Hypothalamus (tissue), 51 donors: ENCODE data around the gene PRKCH.
A peak's percentile ranks its signal among the peaks of the same experiment; 100 is the strongest.
"Not testable (repeated sequence)": the region's sequence is repeated elsewhere in the genome, so short reads cannot be mapped to it uniquely, and the experiment has no call there.

Experiments used
- DNase-seq, 51 donors: peaks; one replicate each; lab custom pipeline; 2025; lab: John Stamatoyannopoulos, UW

PRKCH gene

GRCh38 chr14:61451891-61452400 is 130.6 kb downstream of the PRKCH start:
- DNase-seq = no peak

DNA sequence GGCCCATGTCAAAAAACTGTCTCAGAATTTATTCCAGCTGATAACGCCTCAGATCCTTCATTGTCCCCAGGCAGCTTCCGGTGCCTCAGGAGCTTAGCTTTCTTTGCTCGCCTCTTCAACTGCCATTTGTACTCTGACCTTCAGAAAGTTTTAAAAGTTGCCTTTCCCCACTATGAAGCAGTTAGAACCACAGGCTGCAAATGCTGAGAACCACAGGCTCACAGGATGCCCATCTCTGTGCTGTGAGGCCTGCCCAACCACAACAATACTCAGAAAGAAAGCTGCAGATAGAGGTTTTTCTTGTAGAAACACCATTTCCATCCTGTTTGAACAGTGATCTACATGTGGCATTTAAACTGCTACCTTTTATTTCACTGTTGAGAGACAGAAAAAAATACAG is 131.1 kb downstream of the PRKCH start:
- no peak for DNase-seq

DNA sequence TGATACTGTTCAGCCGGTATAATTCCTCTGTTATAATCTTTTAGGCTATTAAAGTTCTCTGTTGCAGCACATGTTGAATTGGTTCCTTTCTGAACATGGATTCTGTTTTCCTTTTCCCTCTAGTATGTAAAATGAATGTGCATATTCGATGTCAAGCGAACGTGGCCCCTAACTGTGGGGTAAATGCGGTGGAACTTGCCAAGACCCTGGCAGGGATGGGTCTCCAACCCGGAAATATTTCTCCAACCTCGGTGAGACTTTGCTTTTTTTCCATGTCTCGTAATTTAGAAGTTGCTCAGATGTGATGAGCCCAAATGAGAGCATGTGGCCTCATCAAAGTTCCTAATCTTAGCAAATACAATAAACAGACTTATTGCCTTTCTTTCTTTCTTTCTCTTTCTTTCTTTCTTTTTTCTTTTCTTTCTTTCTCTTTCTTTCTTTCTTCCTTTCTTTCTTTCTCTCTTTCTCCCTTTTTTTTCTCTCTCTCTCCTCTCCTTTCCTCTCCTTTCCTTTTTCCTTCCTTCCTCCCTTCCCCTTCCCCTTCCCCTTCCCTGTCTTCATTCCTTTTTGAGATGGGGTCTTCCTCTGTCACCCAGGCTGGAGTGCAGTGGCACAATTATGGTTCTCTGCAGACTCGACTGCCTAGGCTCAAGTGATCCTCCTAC is 131.9 kb downstream of the PRKCH start:
- no peak for DNase-seq

- DNase-seq = no peak
Observed at GRCh38 chr14:61454545-61454944, 133.2 kb downstream of the PRKCH start.

DNA sequence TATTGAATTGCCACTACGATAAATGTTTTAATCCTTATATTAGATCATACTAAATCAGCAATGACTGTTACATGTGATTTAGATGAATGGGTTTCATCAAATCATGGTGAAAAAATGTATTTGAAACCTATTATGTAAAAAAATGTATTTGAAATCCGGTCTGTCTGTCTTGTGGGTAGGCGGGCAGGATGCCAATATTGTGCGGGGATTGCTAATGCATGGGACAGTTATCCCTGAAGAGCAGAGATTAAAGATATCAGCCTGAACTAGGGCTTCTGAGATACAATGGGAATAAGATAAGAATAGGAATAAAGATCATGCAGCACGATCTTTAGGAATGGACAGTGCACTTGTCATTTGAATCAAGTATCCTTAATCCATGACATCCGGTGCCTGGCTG is 134.0 kb downstream of the PRKCH start:
- DNase-seq = no peak

DNA sequence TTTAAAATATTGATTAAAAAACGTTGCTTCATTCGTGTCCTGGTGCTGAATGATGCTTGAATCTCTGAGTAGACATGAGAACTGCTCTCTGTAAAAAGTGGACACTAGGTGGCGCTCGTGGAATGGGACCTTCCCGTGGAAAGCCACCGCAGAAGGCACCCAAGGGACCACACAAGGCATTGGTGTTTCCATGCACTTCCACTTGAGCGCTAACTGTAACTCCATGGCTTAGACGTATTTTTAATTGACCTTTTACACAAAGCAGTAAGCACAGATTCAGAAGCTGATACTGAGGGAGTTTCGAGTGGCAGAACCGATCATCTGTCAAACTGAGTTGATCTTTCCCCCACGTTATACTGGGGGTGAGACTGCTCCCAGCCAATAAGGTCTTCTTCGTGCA is 135.3 kb downstream of the PRKCH start:
- peak in 35 of 51 donors; percentile 16 to 89 (median 59) for DNase-seq

DNA sequence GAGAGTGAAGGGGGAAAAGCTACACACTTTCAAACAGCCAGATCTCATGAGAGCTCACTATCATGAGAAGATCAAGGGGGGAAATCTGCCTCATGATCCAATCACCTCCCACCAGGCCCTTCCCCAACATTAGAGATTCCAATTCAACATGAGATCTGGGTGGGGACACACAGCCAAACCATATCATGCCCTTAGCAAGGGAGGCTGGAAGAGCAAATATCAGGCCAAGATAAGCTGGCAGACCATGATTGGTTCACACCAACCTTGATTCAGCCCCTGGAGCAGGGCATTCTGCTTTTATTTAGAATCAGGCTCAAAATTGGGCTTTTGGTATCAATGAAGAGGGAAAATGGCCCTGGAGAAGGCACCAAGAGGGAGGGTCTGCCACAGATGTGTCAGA is 137.4 kb downstream of the PRKCH start:
- no peak for DNase-seq

GRCh38 chr14:61459229-61459628 is 137.8 kb downstream of the PRKCH start:
- no peak for DNase-seq

DNA sequence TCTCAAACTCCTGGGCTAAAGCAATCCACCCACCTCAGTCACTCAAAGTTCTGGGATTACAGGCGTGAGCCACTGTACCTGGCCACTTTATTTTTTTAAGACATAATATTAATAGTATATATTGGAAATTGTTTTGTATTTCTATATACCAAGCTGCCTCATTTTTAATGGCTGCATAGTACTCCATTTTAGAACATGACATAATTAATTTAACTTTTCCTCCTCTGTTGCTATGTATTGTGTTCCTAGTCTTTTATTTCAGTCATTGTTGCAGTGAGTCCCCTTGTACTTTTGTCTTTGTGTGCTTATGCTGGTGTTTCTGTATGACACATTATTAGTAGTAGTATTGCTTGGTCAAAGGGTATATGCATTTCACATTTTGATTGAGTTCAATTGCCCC is 138.7 kb downstream of the PRKCH start:
- no peak for DNase-seq

GRCh38 chr14:61460718-61461611 is 139.6 kb downstream of the PRKCH start:
- DNase-seq = no peak

DNA sequence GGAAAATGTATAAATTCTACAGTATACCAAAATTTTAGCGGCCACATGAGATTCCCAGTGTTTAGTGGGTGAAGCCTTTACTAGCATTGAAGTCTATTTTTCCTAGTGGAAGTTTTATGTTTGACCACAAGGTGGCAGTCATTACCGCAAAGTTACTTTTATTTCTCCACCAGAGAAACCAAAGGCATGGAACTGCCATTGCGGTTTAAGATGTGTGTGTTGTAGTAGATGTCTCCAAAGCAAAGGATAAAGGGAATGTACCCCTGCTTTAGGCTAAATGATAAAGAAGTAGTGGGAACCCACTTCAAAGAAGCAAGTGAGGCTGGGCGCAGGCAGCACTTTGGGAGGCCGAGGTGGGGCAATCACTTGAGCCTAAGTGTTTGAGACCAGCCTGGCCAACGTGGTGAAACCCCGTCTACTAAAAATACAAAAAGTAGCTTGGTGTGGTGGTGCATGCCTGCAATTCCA is 140.5 kb downstream of the PRKCH start:
- DNase-seq = peak in 6 of 51 donors; percentile 7 to 85 (median 46)

- no peak for DNase-seq
Observed at GRCh38 chr14:61462566-61463193, 141.3 kb downstream of the PRKCH start.

DNA sequence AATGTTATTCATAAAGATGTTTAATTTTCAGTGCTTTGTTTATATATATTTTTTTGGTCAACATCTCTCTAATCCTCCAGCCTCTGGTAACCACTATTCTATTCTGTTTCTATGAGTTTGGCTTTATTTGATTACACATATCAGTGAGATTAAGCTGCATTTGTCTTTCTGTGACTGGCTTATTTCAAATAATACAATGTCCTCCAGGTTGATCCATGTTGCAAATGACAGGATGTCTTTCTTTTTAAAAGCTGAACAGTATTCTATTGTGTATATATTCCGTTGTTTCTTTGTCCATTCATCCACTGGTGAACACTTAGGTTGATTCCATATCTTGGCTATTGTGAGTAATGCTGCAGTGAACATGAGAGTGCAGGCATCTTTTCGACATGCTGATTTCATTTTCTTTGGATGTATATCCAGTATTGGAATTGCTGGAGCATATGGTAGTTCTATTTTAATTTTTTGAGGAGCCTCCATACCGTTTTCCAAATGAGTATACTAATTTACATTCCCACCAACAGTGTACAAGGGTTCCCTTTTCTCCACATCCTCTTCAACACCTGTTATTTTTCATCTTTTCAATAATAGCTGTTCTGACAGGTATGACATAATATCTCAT is 142.4 kb downstream of the PRKCH start:
- no peak for DNase-seq

DNA sequence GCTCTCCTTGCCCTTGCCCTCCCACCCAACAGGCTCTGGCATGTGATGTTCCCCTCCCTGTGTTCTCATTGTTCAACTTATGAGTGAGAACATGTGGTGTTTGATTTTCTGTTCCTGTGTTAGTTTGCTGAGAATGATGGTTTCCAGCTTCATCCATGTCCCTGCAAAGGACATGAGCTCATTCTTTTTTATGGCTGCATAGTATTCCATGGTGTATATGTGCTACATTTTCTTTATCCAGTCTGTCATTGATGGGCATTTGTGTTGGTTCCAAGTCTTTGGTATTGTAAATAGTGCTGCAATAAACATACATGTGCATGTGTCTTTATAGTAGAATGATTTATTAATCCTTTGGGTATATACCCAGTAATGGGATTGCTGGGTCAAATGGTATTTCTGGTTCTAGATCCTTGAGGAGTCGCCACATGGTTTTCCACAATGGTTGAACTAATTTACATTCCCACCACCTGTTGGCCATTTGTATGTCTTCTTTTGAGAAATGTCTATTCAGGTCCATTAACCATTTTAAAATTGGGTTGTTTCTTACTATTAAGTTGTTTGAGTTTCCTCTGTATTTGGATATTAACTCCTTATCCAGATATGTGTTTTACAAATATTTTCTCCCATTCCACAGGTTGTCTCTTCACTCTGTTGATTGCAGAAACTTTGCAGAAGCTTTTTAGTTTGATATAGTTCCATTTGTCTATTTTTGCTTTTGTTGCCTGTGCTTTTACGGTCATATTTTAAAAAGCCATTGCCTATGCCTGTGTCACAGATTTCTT is 143.4 kb downstream of the PRKCH start:
- not testable (repeated sequence) for DNase-seq

DNA sequence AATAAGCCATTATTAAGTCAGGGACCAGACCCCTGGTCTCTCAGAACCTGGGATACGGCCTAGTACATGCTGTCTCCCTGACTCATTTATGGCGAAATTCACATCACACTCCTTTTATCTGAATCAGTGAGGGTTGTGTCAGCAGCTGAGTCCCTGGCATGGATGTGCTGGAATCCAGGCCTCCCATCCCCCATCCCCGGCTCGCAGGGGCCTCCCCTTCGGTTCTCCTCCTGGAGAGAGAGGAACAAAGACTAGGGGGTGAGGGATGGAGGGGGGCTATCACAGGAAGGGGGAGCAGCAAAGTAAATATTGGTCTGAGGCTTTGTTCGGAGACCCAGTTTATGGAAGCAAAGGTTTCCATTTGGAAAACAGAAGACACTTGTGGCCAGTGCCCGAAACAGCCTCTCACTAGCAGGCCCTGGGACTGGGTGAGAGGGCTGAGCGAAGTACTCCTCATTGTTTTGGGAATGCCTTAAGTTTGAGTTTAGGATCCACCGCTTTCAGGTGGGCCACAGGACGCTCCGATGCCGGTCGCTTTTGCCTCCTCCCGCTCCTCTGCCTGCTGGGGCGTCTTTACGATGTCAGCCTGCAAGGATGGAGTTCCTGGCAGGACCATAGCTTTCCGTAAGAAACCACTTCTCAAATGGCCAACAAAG is 145.0 kb downstream of the PRKCH start:
- peak in 4 of 51 donors; percentile 20 to 34 (median 24) for DNase-seq

- no peak for DNase-seq
Observed at GRCh38 chr14:61466905-61467280, 145.5 kb downstream of the PRKCH start.

DNA sequence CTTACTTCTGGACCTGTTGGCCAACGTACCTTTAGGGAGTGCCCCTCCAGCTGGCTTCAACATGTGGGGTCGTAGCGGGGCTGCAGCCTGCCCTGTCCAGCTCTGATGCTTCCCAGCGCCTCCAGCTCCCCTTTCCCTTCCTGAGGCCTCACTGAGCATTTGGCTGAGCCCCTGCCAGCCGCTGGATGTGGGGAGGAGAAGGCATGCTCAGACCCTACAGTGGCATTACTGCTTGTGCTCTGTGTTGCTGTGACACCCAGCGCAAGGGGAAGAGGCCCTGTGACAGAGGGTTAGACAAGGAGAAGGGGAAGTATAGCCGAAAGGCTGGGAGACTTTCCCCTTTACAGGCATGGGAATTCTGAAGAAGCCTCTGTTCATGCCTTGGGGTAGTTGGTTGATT is 145.9 kb downstream of the PRKCH start:
- DNase-seq = no peak

DNA sequence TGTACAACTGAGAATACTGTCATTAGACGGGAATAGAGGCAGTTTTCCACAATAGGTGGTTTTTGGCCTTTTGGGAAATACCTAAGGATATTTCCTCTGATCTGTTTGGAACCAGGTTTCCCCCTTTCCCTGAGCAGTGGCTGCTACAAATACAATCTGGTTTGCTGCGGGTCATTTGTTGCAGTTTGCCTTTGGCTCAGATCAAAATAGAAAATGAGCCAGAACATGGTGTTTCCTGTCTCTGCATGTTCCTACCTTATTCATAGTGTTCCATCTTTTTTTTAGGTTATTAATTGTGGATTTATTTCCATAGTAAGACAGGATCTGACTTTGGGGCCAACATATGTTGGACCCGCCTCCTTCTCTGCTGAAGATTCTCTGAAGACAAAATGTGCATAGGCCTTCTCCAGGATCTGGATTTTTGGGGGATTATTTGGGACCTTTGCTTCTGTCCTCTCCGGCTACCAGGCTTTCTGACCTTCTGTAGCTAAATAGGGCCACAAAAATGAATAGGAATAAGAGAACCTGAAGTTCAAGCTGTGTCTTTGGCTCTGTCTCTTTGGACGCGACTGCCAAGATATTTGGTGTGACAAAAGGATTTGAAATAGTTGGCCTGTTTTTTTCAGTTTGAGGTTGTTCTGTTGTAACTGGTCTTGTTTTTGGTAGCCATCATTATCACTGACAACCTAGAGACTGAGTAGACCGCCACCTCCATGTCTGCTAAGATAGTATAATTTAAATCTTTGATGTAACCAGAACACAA is 146.9 kb downstream of the PRKCH start:
- no peak for DNase-seq

- DNase-seq = no peak
Observed at GRCh38 chr14:61469781-61470180, 148.4 kb downstream of the PRKCH start.
